ENCODE measurements around the gene ZNF223.

Gene ZNF223

GRCh38 chr19:44072543-44073401 is 20.9 kb downstream of the ZNF223 start:
- DNase-seq: peak in 1 of 2 experiments; percentile 16

- no peak for DNase-seq
These were observed 24.5 kb downstream of the ZNF223 start for GRCh38 chr19:44076325-44076724.

DNA sequence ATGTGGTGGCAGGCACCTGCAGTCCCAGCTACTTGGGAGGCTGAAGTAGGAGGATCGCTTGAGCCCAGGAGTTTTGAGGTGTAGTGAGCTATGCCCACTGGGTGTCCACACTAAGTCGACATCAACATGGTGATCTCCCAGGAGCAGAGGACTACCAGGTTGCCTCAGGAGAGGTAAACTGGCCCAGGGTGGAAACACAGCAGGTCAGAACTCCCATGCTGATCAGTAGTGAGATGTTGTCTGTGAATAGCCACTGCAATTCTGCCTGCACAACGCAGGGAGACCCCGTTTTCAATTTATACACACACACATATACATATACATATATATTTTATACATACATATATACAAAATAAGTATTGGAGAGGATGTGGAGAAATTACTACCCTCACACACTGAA is 40.3 kb downstream of the ZNF223 start:
- no peak for DNase-seq

GRCh38 chr19:44093931-44094765 is 42.3 kb downstream of the ZNF223 start, which contains the start of gene ZNF224:
TSS of gene ZNF224 (plus strand) at chr19:44094361. CDS start at chr19:44097874, 3,513 bp downstream.
- DNase-seq: peak; percentile 91 to 93

DNA sequence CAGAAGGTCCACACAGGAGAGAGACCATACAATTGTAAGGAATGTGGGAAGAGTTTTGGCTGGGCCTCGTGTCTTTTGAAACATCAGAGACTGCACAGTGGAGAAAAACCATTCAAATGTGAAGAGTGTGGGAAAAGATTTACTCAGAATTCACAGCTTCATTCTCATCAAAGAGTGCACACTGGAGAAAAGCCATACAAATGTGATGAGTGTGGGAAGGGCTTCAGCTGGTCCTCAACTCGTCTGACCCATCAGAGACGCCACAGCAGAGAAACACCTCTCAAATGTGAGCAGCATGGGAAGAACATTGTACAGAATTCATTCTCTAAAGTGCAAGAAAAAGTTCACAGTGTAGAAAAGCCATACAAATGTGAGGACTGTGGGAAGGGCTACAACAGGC is 55.9 kb downstream of the ZNF223 start:
- no peak for DNase-seq

- DNase-seq: no peak
These were observed 57.6 kb downstream of the ZNF223 start for GRCh38 chr19:44109458-44109857.

GRCh38 chr19:44111910-44112463 is 60.2 kb downstream of the ZNF223 start:
- DNase-seq: no peak

DNA sequence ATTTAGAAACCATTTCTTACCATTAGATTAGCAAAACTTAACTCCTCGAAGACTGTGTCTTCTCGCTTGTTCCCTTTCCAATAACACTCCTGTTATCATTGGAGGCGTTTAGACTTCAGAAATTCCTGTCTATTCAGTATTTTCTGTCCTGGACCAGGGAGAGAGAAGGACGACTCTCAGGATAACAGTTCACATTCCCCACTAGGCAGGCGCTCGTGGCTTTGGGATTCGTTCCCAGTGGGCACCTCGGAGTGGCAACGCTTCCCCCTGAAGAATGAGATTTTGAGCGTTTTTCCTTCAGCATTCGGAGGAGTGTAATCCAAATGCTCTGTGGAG is 60.9 kb downstream of the ZNF223 start:
- DNase-seq: peak in 1 of 2 experiments; percentile 6

GRCh38 chr19:44113138-44113783 is 61.4 kb downstream of the ZNF223 start, which contains the start of gene ZNF225:
TSS of gene ZNF225 (plus strand) at chr19:44113399. CDS start at chr19:44115828, 2,429 bp downstream.
- DNase-seq: peak; percentile 93 to 94

DNA sequence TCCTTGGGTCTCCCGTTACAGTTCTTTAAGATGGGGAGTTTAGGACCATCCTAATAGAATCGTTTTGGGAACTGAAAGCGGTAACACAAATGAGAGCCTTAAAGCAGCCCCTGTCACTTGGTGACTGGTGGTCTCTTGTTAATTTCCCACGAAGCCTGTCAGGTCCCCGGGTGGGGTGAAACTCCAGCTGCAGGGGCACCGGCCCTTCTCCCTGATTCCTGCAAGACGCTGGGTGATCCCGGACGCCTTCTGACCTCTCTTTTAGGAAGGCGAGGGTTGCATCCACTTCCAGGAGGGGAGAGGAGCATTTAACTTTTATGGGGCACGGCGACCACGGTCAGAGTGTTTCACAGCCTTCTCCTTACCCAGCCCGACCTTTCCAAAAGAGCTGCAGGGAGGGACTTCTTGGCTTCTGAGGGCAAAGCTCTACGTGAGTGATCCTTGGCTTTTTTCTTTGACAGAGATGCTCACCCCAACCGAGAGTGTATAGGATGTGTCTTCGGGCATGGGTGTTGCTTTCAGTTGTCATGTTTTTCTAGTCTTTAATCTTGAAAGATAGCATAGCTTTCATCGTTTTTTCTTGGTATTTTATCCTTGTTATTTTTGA is 62.1 kb downstream of the ZNF223 start:
- DNase-seq: no peak

All from AML-193 (cell line).